GM19099 (cell line): ENCODE results near the gene INPP5E.

Experiments
- POLR2A ChIP-seq: IDR thresholded peaks from 3 replicates; pipeline ENCODE4 v1.6.1; 2011; ENCODE audit warnings: low read depth; ENCODE audit not compliant: insufficient read length; ENCODE audit errors: extremely low read depth

INPP5E gene

DNA sequence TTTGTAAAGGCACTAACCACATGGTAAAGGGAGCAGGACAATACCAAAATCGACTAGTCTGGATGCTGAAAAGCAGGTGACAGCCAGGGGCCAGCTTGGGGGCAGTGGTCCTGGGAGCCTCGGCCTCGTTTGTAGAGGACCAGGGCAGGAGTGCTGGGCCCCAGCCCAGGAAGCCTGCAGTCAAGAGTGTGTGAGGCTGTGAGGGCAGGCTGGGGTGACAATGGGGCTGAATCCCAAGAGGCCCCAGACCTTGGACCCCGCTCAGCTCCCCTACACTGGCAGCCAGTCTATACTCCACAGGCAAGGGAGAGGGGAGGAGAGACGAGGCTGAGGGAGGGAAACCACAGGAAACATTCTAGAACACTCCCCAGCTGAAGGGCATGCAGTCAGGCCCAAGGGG lies 2.6 kb upstream of the INPP5E start:
- TF ChIP-seq POLR2A: no peak

DNA sequence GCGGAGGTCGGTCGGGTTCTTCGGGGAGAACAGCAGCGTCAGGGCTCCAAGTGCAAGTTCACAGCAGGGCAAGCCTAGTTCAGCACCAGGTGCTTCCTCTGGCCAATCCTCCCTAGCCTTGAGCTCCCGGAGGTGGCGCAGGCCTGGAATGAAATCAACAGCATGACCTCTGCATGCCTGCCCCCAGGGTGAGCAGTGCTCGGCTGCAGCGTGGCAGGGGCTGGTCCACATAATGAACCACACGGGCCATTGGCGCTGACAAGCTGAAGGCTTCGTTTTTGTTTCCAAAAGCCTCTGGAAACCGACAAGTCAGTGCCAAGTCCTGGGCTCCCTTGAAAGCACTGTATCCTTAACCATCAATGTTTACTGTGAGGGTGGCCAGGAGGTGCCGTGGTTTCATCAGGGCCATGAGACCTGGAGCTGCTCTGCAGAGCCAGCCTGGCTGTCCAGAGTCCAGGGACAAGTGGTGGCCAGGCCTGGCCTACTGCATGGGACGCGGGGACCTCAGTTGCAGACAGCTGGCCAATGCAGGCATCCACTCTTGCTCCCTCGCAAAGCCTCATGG lies 2.1 kb upstream of the INPP5E start:
- TF ChIP-seq POLR2A: no peak

DNA sequence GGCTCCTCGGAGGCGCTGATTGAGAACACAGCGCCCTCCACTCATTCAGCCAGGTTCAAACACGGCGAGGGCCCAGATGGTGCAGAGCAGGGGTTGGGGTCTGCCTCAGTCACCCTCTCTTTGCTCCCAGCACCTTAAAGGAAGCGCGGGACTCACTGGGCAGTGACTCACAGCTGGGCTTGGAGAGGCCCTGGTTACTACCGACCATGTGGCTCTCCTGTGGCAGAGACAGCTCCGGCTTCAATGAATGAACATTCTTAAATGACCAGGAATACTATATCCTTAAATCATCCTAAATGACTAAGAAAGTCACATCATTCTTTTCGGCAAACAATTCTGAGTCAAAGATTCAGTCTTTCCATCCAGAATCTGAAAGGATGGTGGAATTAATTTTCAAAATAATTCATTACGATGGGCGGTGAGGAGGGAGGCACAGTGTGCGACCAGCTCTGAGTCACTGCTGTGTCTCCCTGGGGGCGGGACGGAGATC lies 1.6 kb upstream of the INPP5E start:
- no peak for TF ChIP-seq POLR2A

DNA sequence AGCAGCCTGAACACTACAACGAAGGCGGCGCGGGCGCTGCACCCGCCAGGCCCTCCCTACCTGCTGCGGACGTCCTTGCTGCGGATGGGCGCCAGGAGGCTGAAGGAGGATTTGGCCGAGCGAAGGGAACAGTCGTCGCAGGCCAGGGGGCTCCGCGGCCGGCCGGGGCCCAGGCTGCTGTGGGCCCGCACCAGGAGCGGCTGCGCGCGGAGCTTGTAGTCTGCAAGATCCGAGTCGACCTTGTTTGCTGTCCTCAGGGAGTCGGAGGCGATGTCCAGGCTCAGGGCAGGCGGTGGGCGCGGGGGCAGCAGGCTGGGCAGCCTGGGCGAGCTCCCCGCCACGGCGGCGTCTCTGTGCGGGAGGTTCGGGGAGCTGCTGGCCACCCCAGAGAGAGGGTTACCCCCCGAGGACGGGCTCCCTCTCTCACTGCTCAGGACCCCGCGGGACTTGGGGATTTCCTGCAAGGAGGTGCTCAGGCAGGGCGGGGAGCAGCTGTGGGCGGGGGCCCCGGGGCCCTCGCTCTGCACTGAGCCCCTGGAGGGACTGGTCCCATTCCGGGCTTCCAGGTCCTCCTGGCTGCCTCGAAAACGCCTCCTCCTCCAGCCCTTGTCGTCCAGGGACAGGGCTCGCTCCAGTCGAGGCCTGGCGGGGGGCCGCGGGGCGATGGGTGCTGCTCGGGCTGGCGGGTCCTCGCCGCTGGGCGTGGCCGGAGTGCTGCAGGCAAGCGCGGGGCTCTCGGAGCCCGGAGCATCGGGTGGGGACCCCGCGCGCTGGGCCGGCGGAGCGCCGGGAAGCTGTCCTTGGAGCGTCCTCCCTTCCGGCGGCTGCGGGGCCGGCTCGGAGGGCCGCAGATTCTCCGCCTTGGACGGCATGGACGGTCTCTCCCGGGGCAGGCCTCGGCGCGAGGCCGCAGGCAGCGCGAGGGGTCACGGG lies 831 bp downstream of the INPP5E start:
- no peak for TF ChIP-seq POLR2A

DNA sequence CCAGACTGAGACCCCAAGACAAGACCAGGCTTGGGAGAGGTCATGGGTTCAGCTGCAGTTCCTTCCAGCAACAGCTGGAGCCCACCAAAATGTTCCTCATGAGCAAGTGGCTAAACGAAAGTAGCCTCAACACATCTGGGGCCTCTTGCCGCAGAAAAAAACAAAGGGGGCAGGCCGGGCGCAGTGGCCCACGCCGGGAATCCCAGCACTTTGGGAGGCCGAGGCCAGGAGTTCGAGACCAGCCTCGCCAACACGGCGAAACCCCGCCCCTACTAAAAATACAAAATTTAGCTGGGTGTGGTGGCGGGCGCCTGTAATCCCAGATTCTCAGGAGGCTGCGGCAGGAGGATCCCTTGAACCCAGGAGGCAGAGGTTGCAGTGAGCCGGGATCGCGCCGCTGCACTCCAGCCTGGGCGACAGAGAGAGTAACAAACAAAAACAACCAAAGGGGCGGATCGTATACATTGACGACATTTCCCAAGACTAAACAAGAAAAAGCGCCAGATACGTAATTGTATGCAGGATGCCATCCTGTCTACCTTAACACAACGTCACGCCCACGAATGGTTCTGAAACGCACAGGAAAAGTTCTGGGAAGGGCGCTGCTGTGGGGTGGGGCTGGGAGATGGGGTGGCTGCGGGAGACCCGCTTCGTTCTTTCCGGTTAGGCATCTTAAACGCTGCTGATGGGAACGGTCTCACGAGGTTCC lies 1.7 kb downstream of the INPP5E start:
- TF ChIP-seq POLR2A: no peak

DNA sequence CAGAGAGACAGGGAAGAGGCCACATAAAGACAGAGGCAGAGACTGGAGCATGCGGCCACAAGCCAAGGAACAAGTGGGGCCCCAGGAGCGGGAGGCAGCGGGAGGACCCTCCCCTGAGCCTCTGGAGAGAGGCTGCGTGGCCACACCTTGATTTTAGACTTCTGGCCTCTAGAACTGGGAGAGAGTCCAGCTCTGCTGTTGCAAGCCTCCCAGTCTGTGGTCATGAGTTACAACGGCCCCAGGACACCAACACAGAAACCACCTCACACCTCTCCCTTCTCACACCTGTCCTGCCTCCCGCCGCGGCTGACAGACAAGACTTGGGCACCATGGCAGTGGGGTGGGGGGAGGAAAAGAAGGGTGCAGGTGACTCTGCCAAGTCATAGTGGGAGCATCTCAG lies 2.2 kb downstream of the INPP5E start:
- no peak for TF ChIP-seq POLR2A

DNA sequence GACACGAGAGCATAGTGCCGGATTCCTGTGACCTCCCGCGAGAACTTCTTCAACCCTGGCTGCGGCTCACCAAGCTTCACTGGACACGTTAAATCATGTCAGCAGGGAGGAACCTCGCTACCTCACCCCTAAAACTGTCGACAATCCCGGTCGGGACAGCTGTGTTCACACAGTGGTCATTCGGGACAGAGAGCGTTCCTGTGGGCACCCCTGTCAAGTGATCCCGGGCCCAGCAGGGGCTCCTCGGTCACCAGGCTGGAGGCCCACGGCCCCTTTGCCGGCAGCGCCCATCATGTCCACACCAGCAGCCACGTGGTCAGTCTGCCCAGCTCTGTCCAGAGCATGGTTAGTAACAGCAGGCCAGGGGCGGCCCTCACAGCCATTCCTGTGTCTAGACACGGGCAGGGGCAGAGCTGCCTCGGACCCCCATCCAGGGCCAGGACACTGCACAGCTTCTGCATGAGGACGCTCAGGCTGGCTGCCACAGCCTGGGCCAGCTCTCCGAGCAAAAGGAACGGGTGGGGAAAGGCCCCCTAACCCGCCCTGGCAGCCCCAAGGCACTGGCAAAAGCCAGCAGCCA lies 3.5 kb downstream of the INPP5E start:
- no peak for TF ChIP-seq POLR2A

DNA sequence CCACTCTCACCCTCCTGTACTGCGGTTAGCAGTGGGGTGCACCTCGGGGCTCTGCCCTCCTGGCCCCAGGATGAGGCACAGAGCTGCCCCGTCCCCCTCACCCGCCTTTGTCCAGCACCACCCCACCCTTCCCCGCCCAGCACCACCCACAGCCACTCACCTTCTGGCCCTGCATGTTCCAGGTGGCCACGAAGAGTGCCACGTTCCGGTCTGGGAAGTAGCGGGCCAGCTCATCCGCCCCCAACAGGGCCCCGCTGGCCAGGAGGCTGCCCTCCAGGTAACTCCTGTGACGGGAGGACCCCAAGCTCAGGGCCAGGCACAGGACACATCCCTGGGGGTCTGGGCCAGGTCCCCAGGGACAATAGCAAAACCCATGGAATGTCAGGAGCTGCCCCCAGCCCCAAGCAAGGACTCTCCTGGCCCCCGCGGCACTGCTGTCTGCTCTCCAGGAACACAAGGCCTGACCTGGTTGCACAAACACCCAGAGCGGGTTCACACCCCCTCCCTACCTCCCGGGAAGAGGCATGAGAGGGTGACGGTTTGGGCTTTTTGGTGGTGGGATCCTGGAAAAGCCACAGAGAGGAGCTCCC lies 5.0 kb downstream of the INPP5E start:
- TF ChIP-seq POLR2A: no peak

DNA sequence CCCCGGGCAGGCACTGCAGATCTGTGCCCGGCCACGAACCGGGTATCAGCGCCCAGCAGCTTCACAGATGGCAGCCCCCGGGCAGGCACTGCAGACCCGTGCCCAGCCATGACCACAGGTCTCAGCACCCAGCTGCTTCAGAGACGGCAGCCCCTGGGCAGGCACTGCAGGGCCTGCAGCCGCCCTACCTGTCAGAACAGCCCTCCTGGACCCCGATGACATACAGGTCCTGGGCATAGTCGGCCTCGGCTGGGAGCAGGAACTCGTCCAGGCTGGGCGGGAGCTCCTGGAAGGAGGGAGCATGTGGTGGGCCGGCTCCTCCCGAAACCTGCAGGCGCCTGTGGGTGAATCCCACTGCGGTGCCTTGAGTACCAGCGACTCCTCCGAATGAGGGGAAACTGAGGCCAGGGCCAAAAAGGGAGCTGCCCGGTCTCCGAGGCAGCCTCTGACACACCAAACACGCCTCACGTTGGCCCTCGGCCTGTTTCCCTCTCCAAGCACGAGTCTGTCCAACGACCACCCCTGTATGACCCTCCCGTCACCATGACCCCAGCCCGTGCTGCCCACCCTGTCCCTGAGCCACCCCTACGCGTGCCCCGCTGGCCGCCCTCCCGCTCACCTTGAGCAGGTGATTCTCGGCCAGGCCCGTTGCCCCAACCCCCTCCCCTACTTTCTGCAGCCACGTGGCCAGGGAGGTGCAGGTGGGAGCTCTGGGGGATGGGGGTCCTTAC lies 5.6 kb downstream of the INPP5E start:
- TF ChIP-seq POLR2A: no peak

DNA sequence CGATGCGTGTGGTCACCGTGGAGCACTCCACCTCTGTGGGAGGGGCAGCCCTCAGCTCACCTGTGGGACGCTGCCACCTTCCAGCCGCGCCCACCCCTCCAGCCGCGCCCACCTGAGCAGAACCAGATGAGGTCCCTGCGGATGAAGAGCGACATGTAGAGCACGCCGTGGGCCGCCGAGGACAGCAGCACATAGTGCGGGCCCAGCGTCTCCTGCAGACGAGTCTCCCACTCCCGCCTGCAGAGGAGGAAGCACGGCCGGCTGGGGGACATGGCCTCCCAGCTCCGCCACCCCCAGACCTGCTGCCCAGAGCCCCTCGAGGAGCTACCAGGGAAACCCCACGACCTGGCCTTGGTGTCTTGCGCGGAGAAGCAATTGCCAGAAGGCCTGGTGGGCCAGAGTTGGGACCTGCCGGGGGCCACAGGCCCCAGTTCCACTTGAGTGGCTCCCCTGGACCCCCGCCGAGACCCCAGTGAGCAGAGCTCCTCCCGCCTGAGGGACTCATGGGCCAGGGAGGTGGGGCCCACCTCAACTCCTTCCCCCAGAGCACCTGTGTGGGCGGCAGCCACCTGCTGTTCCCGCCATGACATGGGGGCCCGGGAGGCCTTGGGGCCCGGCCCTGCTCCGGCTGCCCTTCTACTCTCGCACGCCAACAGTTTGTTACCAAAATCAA lies 6.5 kb downstream of the INPP5E start:
- no peak for TF ChIP-seq POLR2A

DNA sequence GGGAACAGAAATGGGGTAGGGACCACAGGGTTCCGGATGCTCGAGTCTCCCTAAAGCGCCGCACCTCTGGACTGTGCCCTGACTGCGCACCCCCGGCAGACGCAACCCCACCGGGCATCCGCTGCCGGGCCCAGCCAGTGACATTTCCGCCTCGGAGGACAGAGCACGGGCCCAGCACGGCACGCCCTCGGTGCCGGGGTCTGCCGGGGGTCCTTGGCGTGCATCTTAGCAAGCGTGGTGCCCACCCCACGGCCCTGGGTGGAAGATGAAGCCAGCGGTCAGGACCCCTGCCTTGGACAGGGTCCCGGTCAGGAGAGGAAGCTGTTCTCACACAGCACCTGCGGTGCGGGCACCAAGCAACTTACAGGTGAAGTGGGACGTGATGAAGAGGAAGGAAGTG lies 7.1 kb downstream of the INPP5E start:
- TF ChIP-seq POLR2A: no peak

DNA sequence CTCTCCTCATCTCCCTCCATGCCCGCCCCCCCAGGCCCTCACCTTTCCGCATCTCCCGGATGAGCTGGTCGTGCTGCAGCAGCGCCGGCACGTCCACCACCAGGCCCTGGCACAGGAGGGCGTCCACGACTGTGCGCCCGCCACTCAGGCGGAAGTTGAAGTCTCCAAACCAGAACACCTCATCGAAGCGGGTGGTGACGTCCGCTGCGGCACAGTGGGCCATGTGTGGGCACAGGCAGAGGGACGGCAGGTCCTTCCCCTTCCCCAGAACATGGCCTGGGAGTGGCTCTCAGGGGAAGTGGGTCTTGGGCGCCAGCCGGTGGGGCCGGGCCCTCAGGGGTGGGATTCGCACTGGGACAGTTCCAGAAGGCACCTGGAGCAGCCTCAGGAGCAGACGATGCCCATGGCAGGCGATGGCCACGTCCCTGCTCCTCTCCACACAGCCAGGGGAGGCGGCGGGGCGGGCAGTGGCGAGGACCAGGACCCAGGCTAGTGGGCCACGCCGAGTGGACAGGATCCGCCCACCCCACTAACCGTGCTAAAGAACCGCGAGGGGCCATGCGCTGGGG lies 7.8 kb downstream of the INPP5E start:
- no peak for TF ChIP-seq POLR2A

DNA sequence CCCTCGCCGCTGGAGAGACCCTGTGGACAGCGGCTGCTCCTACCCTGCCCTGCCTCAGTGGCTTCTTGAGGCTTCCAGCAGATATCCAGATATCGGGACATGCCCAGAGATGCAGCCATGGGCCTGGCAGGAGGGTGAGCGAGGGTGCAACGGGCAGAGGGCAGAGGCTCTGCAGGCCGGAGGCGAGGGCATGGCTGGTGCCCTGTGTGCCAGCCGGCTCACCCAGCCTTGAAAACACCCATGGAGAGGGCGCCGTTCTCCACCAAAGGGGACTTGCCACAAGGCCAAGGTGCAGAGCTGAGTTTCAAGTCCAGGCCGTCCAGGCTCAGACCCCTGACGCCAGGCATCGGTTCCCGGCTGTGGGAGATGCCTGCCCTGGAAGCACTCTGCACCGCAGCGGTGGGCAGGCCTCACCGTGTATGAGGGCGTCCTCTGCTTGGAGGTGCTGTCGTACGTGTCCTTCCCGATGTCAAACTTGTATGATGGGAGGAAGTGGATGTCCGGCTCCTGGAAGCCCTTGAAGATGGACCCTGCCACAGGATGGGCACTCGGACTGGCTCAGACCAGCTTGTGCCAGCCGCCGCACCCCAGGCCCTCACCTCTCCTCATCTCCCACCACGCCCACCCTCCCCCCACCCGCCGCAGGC lies 8.9 kb downstream of the INPP5E start:
- TF ChIP-seq POLR2A: no peak
